ENCODE measurements around the gene NXPE1. TPM values are rescaled to one million over a fixed set of nuclear protein-coding genes. Genes with fewer than 3 reads are reported as not detected.

NXPE1 gene
- total and polyA plus RNA-seq, 9 donors: 0.07 to 1.0 (median 0.20) TPM; not detected in 5

DNA sequence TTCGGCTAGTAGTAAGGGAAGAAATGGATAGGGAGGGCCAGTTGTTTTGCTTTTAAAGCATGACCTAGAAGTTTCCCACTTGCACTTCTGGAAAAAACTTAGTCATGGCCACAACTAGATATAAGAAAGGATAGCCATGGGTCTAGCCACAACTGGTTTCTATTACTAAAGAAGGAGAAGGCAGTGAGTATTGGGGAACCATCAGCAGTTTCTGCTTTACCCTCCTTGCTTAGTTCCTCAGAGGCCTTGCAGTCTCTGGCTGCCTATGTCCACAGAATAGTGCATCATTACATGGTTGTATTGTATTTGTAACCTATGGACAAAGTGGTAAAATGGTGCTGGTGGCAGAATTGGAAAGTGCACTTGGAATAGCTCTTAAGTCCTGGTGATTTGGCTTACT, 35.6 kb downstream of the NXPE1 start:
- DNase-seq: no peak
- TF ChIP-seq, protein P1, sequence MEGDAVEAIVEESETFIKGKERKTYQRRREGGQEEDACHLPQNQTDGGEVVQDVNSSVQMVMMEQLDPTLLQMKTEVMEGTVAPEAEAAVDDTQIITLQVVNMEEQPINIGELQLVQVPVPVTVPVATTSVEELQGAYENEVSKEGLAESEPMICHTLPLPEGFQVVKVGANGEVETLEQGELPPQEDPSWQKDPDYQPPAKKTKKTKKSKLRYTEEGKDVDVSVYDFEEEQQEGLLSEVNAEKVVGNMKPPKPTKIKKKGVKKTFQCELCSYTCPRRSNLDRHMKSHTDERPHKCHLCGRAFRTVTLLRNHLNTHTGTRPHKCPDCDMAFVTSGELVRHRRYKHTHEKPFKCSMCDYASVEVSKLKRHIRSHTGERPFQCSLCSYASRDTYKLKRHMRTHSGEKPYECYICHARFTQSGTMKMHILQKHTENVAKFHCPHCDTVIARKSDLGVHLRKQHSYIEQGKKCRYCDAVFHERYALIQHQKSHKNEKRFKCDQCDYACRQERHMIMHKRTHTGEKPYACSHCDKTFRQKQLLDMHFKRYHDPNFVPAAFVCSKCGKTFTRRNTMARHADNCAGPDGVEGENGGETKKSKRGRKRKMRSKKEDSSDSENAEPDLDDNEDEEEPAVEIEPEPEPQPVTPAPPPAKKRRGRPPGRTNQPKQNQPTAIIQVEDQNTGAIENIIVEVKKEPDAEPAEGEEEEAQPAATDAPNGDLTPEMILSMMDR (IDR thresholded peaks at IDR 0.05): no peak
- TF ChIP-seq EP300 (IDR thresholded peaks at IDR 0.05) (no peak), POLR2A (IDR thresholded peaks at IDR 0.05) (no peak)
- Histone ChIP-seq H3K9me3 (no peaks in the 10 kb centered on the region), H3K27me3 (no peaks in the 10 kb centered on the region), H3K27ac (no peak overlapping the region), H3K4me1 (ENCODE audit: insufficient read depth) (no peaks in the 10 kb centered on the region), H3K36me3 (no peaks in the 10 kb centered on the region), H3K4me3 (no peak overlapping the region)
- WGBS, 3 donors: 74 to 92% (median 83%) methylated on average over 1 of the region's 1 CpG
- intact Hi-C loops (cut with DNase I): no loop called here

DNA sequence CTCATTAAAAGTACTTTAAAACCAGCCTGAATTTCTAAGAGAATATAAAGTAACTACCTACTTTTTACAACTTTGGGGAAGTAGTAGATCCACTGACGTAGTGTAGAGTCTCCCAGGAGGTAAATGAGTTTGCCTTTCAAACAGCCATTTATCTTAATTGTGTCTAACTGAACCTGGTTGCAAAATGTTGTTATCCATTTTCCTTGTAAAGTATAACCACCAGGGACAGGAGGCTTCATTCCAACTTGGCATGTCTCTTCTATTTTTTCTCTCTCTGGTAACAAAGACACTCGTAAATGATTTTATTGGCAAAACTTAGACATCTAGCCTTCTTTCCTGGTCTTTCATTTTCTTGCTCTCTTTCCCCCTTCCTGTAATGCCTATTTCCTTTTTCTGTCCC, 36.9 kb downstream of the NXPE1 start:
- DNase-seq: no peak
- Histone ChIP-seq H3K27ac (no peak overlapping the region), H3K4me1 (ENCODE audit: insufficient read depth) (no peaks in the 10 kb centered on the region), H3K27me3 (no peaks in the 10 kb centered on the region), H3K9me3 (no peaks in the 10 kb centered on the region), H3K4me3 (no peak overlapping the region), H3K36me3 (no peaks in the 10 kb centered on the region)
- WGBS, 3 donors: 41 to 57% (median 54%) methylated on average over 2 of the region's 2 CpGs
- intact Hi-C loops (cut with DNase I): no loop called here
- TF ChIP-seq POLR2A (IDR thresholded peaks at IDR 0.05): no peak
- no peak for TF ChIP-seq EP300 (IDR thresholded peaks at IDR 0.05)
- TF ChIP-seq, protein P1 (IDR thresholded peaks at IDR 0.05): no peak

DNA sequence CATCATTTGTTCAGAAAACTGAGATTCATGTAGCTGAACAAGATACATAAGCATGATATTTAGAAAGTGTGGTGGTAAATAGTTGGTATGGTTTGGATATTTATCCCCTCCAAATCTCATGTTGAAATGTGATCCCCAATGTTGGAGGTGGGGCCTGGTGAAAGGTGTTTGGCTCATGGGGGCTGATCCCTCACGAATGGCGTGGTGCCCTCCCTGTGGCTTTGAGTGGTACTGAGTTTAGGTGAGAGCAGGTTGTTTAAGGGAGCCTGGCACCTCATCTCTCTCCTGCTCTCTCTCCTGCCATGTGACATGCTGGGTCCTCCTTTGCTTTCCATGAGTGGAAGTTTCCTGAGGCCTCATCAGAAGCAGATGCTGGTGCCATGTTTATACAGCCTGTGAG, 48.1 kb downstream of the NXPE1 start:
- WGBS, 3 donors: 82 to 97% (median 82%) methylated on average over 2 of the region's 2 CpGs
- intact Hi-C loops (cut with DNase I): no loop called here
- no peaks in the 10 kb centered on the region for H3K9me3 ChIP-seq
- TF ChIP-seq, protein P1 (IDR thresholded peaks at IDR 0.05): no peak
- TF ChIP-seq POLR2A (IDR thresholded peaks at IDR 0.05): no peak
- no peaks in the 10 kb centered on the region for H3K36me3 ChIP-seq
- DNase-seq: no peak
- no peak overlapping the region for H3K4me3 ChIP-seq
- no peak overlapping the region for H3K27ac ChIP-seq
- H3K27me3 ChIP-seq: no peaks in the 10 kb centered on the region
- H3K4me1 ChIP-seq (ENCODE audit: insufficient read depth): no peaks in the 10 kb centered on the region

DNA sequence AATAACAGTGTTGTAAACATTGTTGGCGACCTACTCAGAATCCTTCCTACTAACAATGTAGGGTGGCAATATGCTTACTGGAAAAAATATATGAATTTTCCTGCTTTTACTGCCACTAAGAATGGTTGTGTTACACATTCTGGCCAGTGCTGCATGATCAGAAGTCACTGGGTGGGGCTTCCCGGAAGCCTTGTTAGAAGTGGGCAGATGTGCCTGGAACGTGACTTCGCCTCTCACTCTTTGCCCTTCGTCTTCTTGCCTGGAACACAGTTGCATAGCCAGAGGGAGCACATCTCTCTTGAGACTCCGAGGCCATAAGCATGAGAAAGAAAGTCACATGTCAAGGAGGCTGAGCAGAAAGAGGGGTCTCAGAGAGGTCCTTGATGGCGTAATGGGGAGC, 48.6 kb downstream of the NXPE1 start:
- 93 to 96% (median 95%) methylated on average over 7 of the region's 7 CpGs for WGBS, 3 donors
- intact Hi-C loops (cut with DNase I): no loop called here
- Histone ChIP-seq H3K9me3 (no peaks in the 10 kb centered on the region), H3K4me3 (no peak overlapping the region), H3K36me3 (no peaks in the 10 kb centered on the region), H3K4me1 (ENCODE audit: insufficient read depth) (no peaks in the 10 kb centered on the region), H3K27ac (no peak overlapping the region), H3K27me3 (no peaks in the 10 kb centered on the region)
- TF ChIP-seq, protein P1 (IDR thresholded peaks at IDR 0.05): no peak
- TF ChIP-seq POLR2A (IDR thresholded peaks at IDR 0.05) (no peak), EP300 (IDR thresholded peaks at IDR 0.05) (no peak)
- no peak for DNase-seq

DNA sequence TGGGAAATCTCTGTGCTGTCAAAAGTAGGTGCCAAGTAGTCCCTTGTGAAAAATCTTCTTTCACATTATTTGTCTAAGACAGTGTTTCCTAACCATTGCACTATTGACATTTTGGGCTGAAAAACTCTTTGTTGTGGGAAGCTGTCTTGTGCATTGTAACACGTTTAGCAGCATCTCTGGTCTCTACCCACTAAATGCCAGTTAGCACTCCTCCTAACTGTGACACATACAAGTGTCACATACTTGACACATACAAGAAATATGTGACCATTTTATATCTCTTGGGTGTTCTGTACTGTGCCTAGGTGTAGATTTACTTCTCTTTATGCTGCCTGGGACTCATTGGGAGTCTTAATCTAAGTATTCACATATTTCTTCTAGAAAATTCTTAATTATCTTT, 57.8 kb downstream of the NXPE1 start:
- intact Hi-C loops (cut with DNase I): no loop called here
- no peak for DNase-seq
- no peak overlapping the region for H3K27ac ChIP-seq
- no peak overlapping the region for H3K4me3 ChIP-seq
- no peaks in the 10 kb centered on the region for H3K27me3 ChIP-seq
- no peaks in the 10 kb centered on the region for H3K36me3 ChIP-seq
- no peaks in the 10 kb centered on the region for H3K9me3 ChIP-seq
- no peaks in the 10 kb centered on the region for H3K4me1 ChIP-seq (ENCODE audit: insufficient read depth)
- WGBS, 3 donors: 70 to 75% (median 71%) methylated on average over 1 of the region's 1 CpG
- TF ChIP-seq POLR2A (IDR thresholded peaks at IDR 0.05): no peak
- no peak for TF ChIP-seq EP300 (IDR thresholded peaks at IDR 0.05)
- TF ChIP-seq, protein P1 (IDR thresholded peaks at IDR 0.05): no peak

Data from ovary (tissue), 9 donors.